Chondrocyte (in vitro differentiated cells): ENCODE results near the gene CHKA. TPM values are rescaled to one million over a fixed set of nuclear protein-coding genes. Genes with fewer than 3 reads are reported as not detected.

Source experiments
- DNase-seq: peaks from one replicate; pipeline ENCODE4 v3.0.0; 2021; ENCODE audit warnings: mixed read lengths, low spot score
- H3K27ac Mint-ChIP-seq: one replicate; pipeline ENCODE4 v1.8.0; 2021; ENCODE audit warnings: mild to moderate bottlenecking, moderate library complexity, mixed read lengths; ENCODE audit not compliant: unreplicated experiment
- H3K27me3 Mint-ChIP-seq: 2 replicates; pipeline ENCODE4 v1.8.0; 2021; ENCODE audit warnings: low read depth, mixed read lengths
- H3K36me3 Mint-ChIP-seq: 2 replicates; pipeline ENCODE4 v1.8.0; 2021; ENCODE audit warnings: low read depth, mixed read lengths
- H3K4me1 Mint-ChIP-seq: 2 replicates; pipeline ENCODE4 v1.8.0; 2021; ENCODE audit warnings: low read depth, mild to moderate bottlenecking, mixed read lengths
- H3K4me3 Mint-ChIP-seq: one replicate; pipeline ENCODE4 v1.8.0; 2021; ENCODE audit warnings: mild to moderate bottlenecking, moderate library complexity, mixed read lengths; ENCODE audit not compliant: unreplicated experiment
- H3K9me3 Mint-ChIP-seq: 2 replicates; pipeline ENCODE4 v1.8.0; 2021; ENCODE audit warnings: low read depth, mixed read lengths
- total RNA-seq: library from RNA; stranded (reverse); gene quantifications from 3 replicates; pipeline ENCODE4 v1.2.1, GENCODE V29; 2021
- TF ChIP-seq, protein P1 (sequence below): fragments of 200-600 bp; sonication (generic); IDR thresholded peaks from 2 replicates; pipeline ENCODE4 v1.5.0; 2021; ENCODE audit warnings: antibody characterized with exemption, mild to moderate bottlenecking, moderate library complexity

The CHKA gene
- total RNA-seq, 1 donor from 2014 or later = 21.0 TPM

DNA sequence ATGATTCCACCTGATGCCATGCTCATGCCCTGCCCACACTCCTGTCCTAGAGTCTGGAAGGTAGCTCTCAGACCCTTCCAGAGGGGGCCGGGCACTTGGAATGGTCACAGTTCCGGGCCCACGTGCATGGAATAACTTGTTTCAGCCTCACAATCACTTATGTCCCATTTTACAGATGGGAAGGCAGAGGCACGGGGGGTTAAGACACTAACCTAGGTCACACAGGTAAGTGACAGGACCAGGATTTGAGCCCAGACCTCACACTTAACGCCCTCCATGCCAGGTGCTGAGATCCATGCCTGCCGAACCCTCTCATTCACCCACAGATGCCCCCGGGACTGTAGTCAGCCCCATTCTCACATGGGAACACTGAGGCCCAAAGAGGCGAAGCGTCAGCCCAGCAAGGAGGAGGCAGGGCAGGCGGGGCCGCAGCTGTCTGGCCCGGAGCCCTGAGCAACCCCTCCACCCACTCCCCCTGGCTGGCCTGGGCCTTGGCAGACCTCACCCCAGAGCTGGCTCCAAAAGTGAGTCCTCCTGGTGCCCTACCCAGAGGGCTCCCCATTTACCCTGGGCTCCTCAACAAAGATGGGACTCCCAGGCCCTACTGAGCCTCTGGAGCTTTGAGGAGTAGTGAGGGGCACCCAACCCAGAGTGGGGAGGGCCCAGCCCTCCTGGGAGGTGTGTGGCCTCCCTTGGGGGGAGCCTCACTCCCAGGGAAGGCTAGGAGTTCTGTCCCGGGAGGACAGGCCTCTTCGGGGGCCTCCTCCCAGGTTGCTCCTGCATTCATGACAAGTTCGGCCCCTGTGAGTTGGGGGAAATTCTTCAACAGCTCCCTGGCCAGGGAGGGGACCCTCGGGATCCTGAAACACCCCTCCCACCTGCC lies 113.4 kb downstream of the CHKA start:
- peaks cover 55% of the 10 kb centered on the region for H3K4me1 Mint-ChIP-seq

GRCh38 chr11:68006606-68007166 lies 114.5 kb downstream of the CHKA start:
- no peak for DNase-seq
- H3K4me1 Mint-ChIP-seq = peaks cover 47% of the 10 kb centered on the region

More for the DNA sequence above, 113.4 kb downstream of the CHKA start:
- H3K9me3 Mint-ChIP-seq = no peaks in the 10 kb centered on the region
- H3K4me3 Mint-ChIP-seq = no peak overlapping the region
- no peaks in the 10 kb centered on the region for H3K27me3 Mint-ChIP-seq
- H3K27ac Mint-ChIP-seq = no peak overlapping the region
- DNase-seq = no peak
- H3K36me3 Mint-ChIP-seq = no peaks in the 10 kb centered on the region
- TF ChIP-seq, protein P1, sequence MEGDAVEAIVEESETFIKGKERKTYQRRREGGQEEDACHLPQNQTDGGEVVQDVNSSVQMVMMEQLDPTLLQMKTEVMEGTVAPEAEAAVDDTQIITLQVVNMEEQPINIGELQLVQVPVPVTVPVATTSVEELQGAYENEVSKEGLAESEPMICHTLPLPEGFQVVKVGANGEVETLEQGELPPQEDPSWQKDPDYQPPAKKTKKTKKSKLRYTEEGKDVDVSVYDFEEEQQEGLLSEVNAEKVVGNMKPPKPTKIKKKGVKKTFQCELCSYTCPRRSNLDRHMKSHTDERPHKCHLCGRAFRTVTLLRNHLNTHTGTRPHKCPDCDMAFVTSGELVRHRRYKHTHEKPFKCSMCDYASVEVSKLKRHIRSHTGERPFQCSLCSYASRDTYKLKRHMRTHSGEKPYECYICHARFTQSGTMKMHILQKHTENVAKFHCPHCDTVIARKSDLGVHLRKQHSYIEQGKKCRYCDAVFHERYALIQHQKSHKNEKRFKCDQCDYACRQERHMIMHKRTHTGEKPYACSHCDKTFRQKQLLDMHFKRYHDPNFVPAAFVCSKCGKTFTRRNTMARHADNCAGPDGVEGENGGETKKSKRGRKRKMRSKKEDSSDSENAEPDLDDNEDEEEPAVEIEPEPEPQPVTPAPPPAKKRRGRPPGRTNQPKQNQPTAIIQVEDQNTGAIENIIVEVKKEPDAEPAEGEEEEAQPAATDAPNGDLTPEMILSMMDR = no peak

GRCh38 chr11:68004551-68005335 lies 116.4 kb downstream of the CHKA start:
- TF ChIP-seq, protein P1 = no peak
- no peaks in the 10 kb centered on the region for H3K36me3 Mint-ChIP-seq
- no peak overlapping the region for H3K27ac Mint-ChIP-seq
- no peaks in the 10 kb centered on the region for H3K27me3 Mint-ChIP-seq
- peaks cover 27% of the 10 kb centered on the region for H3K4me1 Mint-ChIP-seq
- DNase-seq = no peak
- no peaks in the 10 kb centered on the region for H3K9me3 Mint-ChIP-seq
- H3K4me3 Mint-ChIP-seq = peak overlapping the region; percentile 76

More at GRCh38 chr11:68006606-68007166, 114.5 kb downstream of the CHKA start:
- no peak overlapping the region for H3K4me3 Mint-ChIP-seq
- H3K36me3 Mint-ChIP-seq = no peaks in the 10 kb centered on the region
- H3K27me3 Mint-ChIP-seq = no peaks in the 10 kb centered on the region
- TF ChIP-seq, protein P1 = no peak
- H3K27ac Mint-ChIP-seq = no peak overlapping the region
- H3K9me3 Mint-ChIP-seq = no peaks in the 10 kb centered on the region

GRCh38 chr11:68003846-68004550 lies 117.2 kb downstream of the CHKA start, which contains the start of gene UNC93B1:
UNC93B1 (minus strand) TSS chr11:68004097; CDS start chr11:68004043, 54 bp downstream.
- H3K4me3 Mint-ChIP-seq = peak within 1 kb of the TSS; percentile 76
- no peaks in the 10 kb centered on the region for H3K9me3 Mint-ChIP-seq
- no peaks in the 10 kb centered on the region for H3K27me3 Mint-ChIP-seq

More at GRCh38 chr11:68003846-68004550, 117.2 kb downstream of the CHKA start, which contains the start of gene UNC93B1:
- Mint-ChIP-seq H3K36me3 (no peaks in the 10 kb centered on the region), H3K27ac (no peak within 1 kb of the TSS), H3K4me1 (peaks cover 20% of the 10 kb centered on the region)
- TF ChIP-seq, protein P1 = peak; percentile 14
- DNase-seq = no peak
